Mesodermal cell (in vitro differentiated cells): ENCODE data around the gene CCDC201.
"Not testable (repeated sequence)": the region's sequence is repeated elsewhere in the genome, so short reads cannot be mapped to it uniquely, and the experiment has no call there.

Experiments
- H3K27ac ChIP-seq: 2 replicates; pipeline ENCODE4 v1.7.0; 2013; ENCODE audit warnings: mild to moderate bottlenecking, low read depth, low read length, moderate library complexity; ENCODE audit not compliant: severe bottlenecking
- H3K36me3 ChIP-seq: 2 replicates; pipeline ENCODE4 v1.7.1; 2013; ENCODE audit warnings: mild to moderate bottlenecking, low read length, moderate library complexity; ENCODE audit not compliant: control insufficient read depth, insufficient read depth
- H3K4me1 ChIP-seq: one replicate; pipeline ENCODE4 v1.7.1; 2013; ENCODE audit warnings: mild to moderate bottlenecking, low read length; ENCODE audit not compliant: insufficient read depth, control insufficient read depth, poor library complexity, severe bottlenecking
- H3K4me3 ChIP-seq: 2 replicates; pipeline ENCODE4 v1.7.0; 2013; ENCODE audit warnings: low read length, control low read depth, mild to moderate bottlenecking; ENCODE audit not compliant: insufficient read depth, poor library complexity, severe bottlenecking; ENCODE audit errors: extremely low read depth
- H3K9me3 ChIP-seq: 2 replicates; pipeline ENCODE4 v1.7.1; 2013; ENCODE audit warnings: mild to moderate bottlenecking, low read length, moderate library complexity; ENCODE audit not compliant: control insufficient read depth
- WGBS, 2 experiments: methylation state at CpG; one replicate each; pipeline ENCODE4 v1.1.5; 2013; ENCODE audit warnings: missing lambda C conversion rate in 2 of 2; ENCODE audit not compliant: insufficient coverage in 2 of 2; 5-methylcytosine and 5-hydroxymethylcytosine counted together

The CCDC201 gene

GRCh38 chr7:45841926-45842717 is 30.8 kb downstream of the CCDC201 start:
- H3K4me3 ChIP-seq, H3K27ac ChIP-seq, H3K36me3 ChIP-seq, H3K4me1 ChIP-seq, H3K9me3 ChIP-seq: not testable (repeated sequence)
- whole genome bisulfite sequencing, 2 experiments: 80% methylated on average over 1 of the region's 4 CpGs; no CpG with 5 or more reads in 1 of the 2 experiments

DNA sequence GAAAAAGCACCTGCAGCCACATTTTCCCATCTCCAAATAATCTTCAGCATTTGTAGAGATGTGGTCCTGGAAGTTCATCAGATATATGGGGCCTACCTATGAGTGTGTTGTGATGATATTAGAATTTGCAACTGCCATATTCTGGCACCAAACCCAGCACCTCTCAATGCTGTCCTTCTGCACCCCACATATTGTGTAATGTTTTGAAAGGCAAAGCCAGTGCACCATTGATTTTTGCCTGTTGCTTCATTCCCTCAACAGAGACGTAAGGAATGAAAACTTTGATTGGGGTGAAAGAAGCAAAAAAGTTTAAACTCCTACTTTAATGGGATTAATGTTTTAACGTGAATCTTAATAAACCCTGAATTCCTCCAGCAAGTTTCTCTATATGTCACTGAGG is 34.0 kb downstream of the CCDC201 start:
- not testable (repeated sequence) for H3K36me3 ChIP-seq, H3K4me1 ChIP-seq, H3K9me3 ChIP-seq, H3K4me3 ChIP-seq, H3K27ac ChIP-seq
- no CpG with 5 or more reads among the region's 2 CpGs for WGBS, 2 experiments

- not testable (repeated sequence) for H3K4me3 ChIP-seq, H3K4me1 ChIP-seq, H3K27ac ChIP-seq, H3K9me3 ChIP-seq, H3K36me3 ChIP-seq
- WGBS, 2 experiments: 80 to 89% methylated on average over 1 of the region's 9 CpGs
Observed at GRCh38 chr7:45832433-45833177, 40.3 kb downstream of the CCDC201 start.

DNA sequence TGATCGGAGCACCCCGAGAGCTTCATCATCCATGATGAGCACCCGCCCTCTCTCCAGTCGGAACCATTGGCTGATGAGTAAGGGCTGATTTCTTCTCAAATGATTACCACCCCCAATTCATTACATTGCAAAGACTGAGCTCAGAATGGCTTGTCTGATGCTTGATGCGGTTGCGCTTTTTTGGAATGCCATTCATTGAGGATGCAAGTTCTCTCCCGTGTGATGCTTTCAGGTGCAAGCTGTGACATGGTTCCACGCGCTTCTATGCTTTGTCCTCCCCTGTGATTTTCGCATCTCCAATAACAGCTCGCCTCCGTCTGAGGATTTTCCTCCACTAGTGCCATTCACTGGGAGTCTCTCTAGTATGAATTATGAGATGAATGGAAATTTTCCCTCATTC is 43.0 kb downstream of the CCDC201 start:
- H3K9me3 ChIP-seq, H3K4me1 ChIP-seq, H3K27ac ChIP-seq, H3K36me3 ChIP-seq, H3K4me3 ChIP-seq: not testable (repeated sequence)
- 93 to 94% methylated on average over 3 to 4 of the region's 12 CpGs for WGBS, 2 experiments

DNA sequence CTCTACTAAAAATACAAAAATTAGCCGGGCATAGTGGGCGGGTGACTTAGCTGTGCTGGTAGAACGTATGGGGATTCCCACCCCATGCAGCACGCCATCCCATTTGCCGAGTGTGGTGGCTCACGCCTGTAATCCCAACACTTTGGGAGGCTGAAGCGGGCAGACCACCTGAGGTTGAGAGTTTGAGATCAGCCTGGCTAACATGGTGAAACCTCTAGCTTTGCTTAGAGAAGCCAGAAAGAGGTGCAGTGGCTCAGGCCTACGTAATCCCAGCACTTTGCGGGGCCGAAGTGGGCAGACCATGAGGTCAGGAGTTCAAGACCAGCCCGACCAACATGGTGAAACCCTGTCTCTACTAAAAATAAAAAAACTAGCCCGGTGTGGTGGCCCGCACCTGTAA is 45.2 kb downstream of the CCDC201 start:
- H3K4me1 ChIP-seq, H3K27ac ChIP-seq, H3K36me3 ChIP-seq, H3K4me3 ChIP-seq, H3K9me3 ChIP-seq: not testable (repeated sequence)
- WGBS, 2 experiments: 88 to 93% methylated on average over 8 to 11 of the region's 13 CpGs

- H3K36me3 ChIP-seq, H3K9me3 ChIP-seq, H3K4me3 ChIP-seq, H3K4me1 ChIP-seq, H3K27ac ChIP-seq: not testable (repeated sequence)
- WGBS, 2 experiments: 64 to 89% methylated on average over 3 of the region's 3 CpGs
Observed at GRCh38 chr7:45826550-45826949, 46.3 kb downstream of the CCDC201 start.

- not testable (repeated sequence) for H3K27ac ChIP-seq, H3K4me1 ChIP-seq, H3K9me3 ChIP-seq, H3K36me3 ChIP-seq, H3K4me3 ChIP-seq
- 90 to 95% methylated on average over 4 to 7 of the region's 12 CpGs for WGBS, 2 experiments
Observed at GRCh38 chr7:45818763-45819162, 54.1 kb downstream of the CCDC201 start.

DNA sequence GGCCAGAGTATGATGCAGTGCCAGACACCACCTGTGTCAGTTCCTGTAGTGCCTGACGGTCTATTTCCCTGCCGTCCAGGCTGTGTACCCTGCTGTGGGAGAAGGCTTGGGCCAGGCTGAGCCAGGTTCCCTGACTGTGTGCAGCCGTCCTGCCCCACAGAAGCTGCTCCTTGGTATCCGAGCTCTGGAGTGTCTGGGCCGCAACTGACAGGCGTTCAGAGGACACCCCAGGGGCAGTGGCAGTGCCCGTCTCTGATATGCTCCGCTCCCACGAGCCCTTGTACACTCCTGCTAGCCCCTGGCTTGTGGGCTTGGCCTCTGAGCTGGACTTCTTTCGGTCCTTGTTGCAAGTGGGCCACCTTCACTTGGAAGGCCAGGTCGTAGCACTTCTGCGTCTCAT is 55.0 kb downstream of the CCDC201 start:
- H3K4me1 ChIP-seq, H3K4me3 ChIP-seq, H3K27ac ChIP-seq, H3K9me3 ChIP-seq, H3K36me3 ChIP-seq: not testable (repeated sequence)
- 94 to 96% methylated on average over 6 to 7 of the region's 12 CpGs for WGBS, 2 experiments

DNA sequence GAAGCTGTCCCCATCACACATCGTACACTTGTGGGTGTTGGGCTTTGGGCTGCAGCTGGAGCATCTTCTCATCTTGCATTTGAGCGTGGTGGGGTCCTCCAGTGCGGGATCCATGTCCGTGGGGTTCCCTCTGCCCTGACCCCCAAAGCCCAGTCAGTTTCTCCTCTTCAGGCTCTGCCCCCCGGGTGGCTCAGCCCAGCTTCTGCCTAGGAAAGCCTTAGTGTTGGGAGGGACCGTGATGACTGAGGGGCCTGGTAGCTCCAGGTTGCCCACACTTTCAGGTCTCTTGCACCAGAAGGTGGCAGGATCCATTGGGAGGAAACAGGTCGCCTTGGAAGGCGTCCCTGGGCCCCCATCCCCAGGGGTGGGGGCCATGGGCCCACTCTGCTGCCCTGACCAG is 55.9 kb downstream of the CCDC201 start:
- H3K4me3 ChIP-seq, H3K27ac ChIP-seq, H3K36me3 ChIP-seq, H3K9me3 ChIP-seq, H3K4me1 ChIP-seq: not testable (repeated sequence)
- WGBS, 2 experiments: 93% methylated on average over 3 of the region's 8 CpGs; no CpG with 5 or more reads in 1 of the 2 experiments

GRCh38 chr7:45814216-45815118 is 58.4 kb downstream of the CCDC201 start:
- not testable (repeated sequence) for H3K4me3 ChIP-seq, H3K4me1 ChIP-seq, H3K36me3 ChIP-seq, H3K27ac ChIP-seq, H3K9me3 ChIP-seq
- WGBS, 2 experiments: 89 to 92% methylated on average over 16 to 30 of the region's 37 CpGs
